Gastroesophageal sphincter (tissue), 4 donors: ENCODE measurements around the gene ERCC1. TPM values are rescaled to one million over a fixed set of nuclear protein-coding genes. Genes with fewer than 3 reads are reported as not detected.

Experiments used
- ATAC-seq: fragments of 150-250 bp; one replicate; pipeline ENCODE4 v1.9.1; 2016; ENCODE audit warnings: mild to moderate bottlenecking, moderate library complexity
- H3K27ac ChIP-seq, 4 donors: fragments of 200-600 bp; sonication (generic) in 3 of 4; 1 replicate in 3 of 4; 2 replicates in 1 of 4; pipeline ENCODE4 v1.5.1; 2016 to 2019
- H3K27me3 ChIP-seq: fragments of 200-600 bp; sonication (generic); one replicate; pipeline ENCODE4 v1.5.1; 2019
- H3K36me3 ChIP-seq, 2 donors: fragments of 200-600 bp; sonication (generic); one replicate each; pipeline ENCODE4 v1.5.1; 2019; ENCODE audit warnings: control low read depth in 1 of 2
- H3K4me1 ChIP-seq, 3 donors: fragments of 200-600 bp; sonication (generic); 1 replicate in 2 of 3; 2 replicates in 1 of 3; pipeline ENCODE4 v1.5.1; 2016 to 2019; ENCODE audit warnings: control low read depth in 2 of 3
- H3K4me3 ChIP-seq, 2 donors: fragments of 200-600 bp; sonication (generic); one replicate each; pipeline ENCODE4 v1.5.1; 2019; ENCODE audit warnings: mild to moderate bottlenecking in 1 of 2, moderate library complexity in 1 of 2
- H3K9me3 ChIP-seq, 3 donors: fragments of 200-600 bp; sonication (generic); one replicate each; pipeline ENCODE4 v1.5.1; 2017 to 2019; ENCODE audit warnings: control low read depth in 2 of 3
- EP300 ChIP-seq: sonication (generic); formaldehyde crosslinking; IDR thresholded peaks from one replicate; pipeline ENCODE4 v1.6.1; 2017; ENCODE audit warnings: antibody characterized with exemption, mild to moderate bottlenecking
- POLR2A ChIP-seq, 2 donors: fragments of 450-650 bp; IDR thresholded peaks; one replicate each; pipeline ENCODE4 v1.6.1; 2017; ENCODE audit warnings: antibody characterized with exemption in 2 of 2, mild to moderate bottlenecking in 2 of 2, moderate library complexity in 1 of 2
- POLR2AphosphoS5 ChIP-seq: sonication (generic); formaldehyde crosslinking; IDR thresholded peaks from one replicate; pipeline ENCODE4 v1.6.1; 2017; ENCODE audit warnings: antibody characterized with exemption
- WGBS, 2 donors: methylation state at CpG; one replicate each; pipeline ENCODE4 v1.1.5; 2018; ENCODE audit warnings: low coverage in 1 of 2; 5-methylcytosine and 5-hydroxymethylcytosine counted together
- total RNA-seq, 4 donors: library from RNA; depleted of rRNA; stranded (reverse); fragments of >200 nt; gene quantifications; one replicate each; pipeline ENCODE4 v1.1.0, GENCODE V29; 2016
- TF ChIP-seq, protein P1 (sequence below), 4 experiments: fragments of 200-600 bp in 2 of 4; fragments of 450-650 bp in 2 of 4; sonication (generic) in 1 of 4; IDR thresholded peaks; one replicate each; pipeline ENCODE4 v1.5.1; 2017 to 2019; ENCODE audit warnings: antibody characterized with exemption in 4 of 4, mild to moderate bottlenecking in 2 of 4, moderate library complexity in 2 of 4

The ERCC1 gene
- total RNA-seq, 4 donors from 2014 or later: 52.7 to 84.6 (median 68.4) TPM

DNA sequence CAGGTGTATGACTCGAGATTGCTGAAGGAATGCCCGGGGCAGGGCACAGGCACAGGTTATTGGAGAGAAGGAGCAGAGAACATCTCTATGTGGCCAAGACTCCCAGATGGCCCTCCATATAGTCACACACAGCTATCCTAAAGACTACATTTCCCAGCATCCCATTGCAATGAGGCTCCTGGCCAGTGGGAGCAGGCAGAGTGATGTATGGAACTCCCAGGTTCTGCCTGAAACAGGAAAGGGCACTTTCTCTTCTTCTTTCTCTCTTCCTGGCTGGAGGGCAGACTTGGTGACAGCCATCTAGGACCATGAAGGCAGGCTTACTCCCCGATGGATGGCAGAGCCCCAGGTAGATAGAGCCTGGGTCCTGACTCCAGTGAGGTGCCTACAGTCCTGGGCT is 32.4 kb downstream of the ERCC1 start:
- Histone ChIP-seq H3K9me3 (no peaks in the 10 kb centered on the region), H3K36me3 (peaks cover 0 to 9% of the 10 kb centered on the region in 2 donors), H3K4me1 (no peaks in the 10 kb centered on the region), H3K4me3 (no peak overlapping the region), H3K27ac (no peak overlapping the region), H3K27me3 (peaks cover 21% of the 10 kb centered on the region)
- 82 to 83% methylated on average over 2 of the region's 3 CpGs for WGBS, 2 donors
- ATAC-seq: no peak
- TF ChIP-seq EP300 (no peak), POLR2AphosphoS5 (no peak), POLR2A (IDR thresholded peaks at IDR 0.05) (no peak)
- TF ChIP-seq, protein P1, sequence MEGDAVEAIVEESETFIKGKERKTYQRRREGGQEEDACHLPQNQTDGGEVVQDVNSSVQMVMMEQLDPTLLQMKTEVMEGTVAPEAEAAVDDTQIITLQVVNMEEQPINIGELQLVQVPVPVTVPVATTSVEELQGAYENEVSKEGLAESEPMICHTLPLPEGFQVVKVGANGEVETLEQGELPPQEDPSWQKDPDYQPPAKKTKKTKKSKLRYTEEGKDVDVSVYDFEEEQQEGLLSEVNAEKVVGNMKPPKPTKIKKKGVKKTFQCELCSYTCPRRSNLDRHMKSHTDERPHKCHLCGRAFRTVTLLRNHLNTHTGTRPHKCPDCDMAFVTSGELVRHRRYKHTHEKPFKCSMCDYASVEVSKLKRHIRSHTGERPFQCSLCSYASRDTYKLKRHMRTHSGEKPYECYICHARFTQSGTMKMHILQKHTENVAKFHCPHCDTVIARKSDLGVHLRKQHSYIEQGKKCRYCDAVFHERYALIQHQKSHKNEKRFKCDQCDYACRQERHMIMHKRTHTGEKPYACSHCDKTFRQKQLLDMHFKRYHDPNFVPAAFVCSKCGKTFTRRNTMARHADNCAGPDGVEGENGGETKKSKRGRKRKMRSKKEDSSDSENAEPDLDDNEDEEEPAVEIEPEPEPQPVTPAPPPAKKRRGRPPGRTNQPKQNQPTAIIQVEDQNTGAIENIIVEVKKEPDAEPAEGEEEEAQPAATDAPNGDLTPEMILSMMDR (IDR thresholded peaks at IDR 0.05): no peak

GRCh38 chr19:45385392-45386221 is 38.1 kb downstream of the ERCC1 start:
- H3K4me1 ChIP-seq: peaks cover 0 to 9% (median 6%) of the 10 kb centered on the region in 3 donors
- peaks cover 45% of the 10 kb centered on the region for H3K27me3 ChIP-seq
- H3K36me3 ChIP-seq: no peaks in the 10 kb centered on the region
- no peak overlapping the region for H3K27ac ChIP-seq
- TF ChIP-seq EP300: no peak
- TF ChIP-seq, protein P1 (IDR thresholded peaks at IDR 0.05): no peak
- TF ChIP-seq POLR2A (IDR thresholded peaks at IDR 0.05): no peak
- no peak for TF ChIP-seq POLR2AphosphoS5
- WGBS, 2 donors: 7% methylated on average over 5 of the region's 75 CpGs; no CpG with 5 or more reads in 1 of the 2 donors
- H3K4me3 ChIP-seq: no peak overlapping the region
- peak; percentile 13 for ATAC-seq
- no peaks in the 10 kb centered on the region for H3K9me3 ChIP-seq

DNA sequence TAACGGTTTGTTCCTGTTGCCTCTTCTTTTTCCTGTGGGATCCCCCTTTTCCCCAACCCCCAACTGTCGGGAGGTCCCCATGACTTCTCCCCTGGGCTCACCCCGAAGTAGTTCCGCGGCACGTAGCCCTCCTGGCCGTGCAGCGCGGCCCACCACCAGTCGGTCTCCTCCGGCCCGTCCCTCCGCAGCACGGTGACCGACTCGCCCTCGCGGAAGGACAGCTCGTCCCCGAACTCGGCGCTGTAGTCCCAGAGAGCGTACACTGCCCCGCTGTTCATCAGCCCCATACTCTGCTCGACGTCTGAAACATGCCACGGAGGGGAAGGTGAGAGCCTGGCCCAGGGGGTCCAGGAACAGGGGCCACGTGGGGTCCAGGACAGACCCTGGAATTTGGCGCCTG is 41.3 kb downstream of the ERCC1 start:
- no peak overlapping the region for H3K27ac ChIP-seq
- no peaks in the 10 kb centered on the region for H3K9me3 ChIP-seq
- H3K4me1 ChIP-seq: peaks cover 0 to 9% (median 6%) of the 10 kb centered on the region in 3 donors
- WGBS, 2 donors: 85 to 100% methylated on average over 6 to 7 of the region's 29 CpGs
- ATAC-seq: no peak
- H3K27me3 ChIP-seq: peaks cover 40% of the 10 kb centered on the region
- no peak overlapping the region for H3K4me3 ChIP-seq
- no peaks in the 10 kb centered on the region for H3K36me3 ChIP-seq
- TF ChIP-seq, protein P1 (IDR thresholded peaks at IDR 0.05): no peak

- ATAC-seq: no peak
These were observed 43.6 kb downstream of the ERCC1 start for GRCh38 chr19:45380107-45380506.

More at GRCh38 chr19:45380107-45380506, 43.6 kb downstream of the ERCC1 start:
- Histone ChIP-seq H3K4me3 (no peak overlapping the region), H3K36me3 (no peaks in the 10 kb centered on the region), H3K9me3 (no peaks in the 10 kb centered on the region), H3K4me1 (peaks cover 0 to 7% (median 0%) of the 10 kb centered on the region in 3 donors), H3K27me3 (peaks cover 17% of the 10 kb centered on the region), H3K27ac (no peak overlapping the region)
- 88% methylated on average over 1 of the region's 1 CpG; no CpG with 5 or more reads in 1 of the 2 donors for WGBS, 2 donors
- TF ChIP-seq POLR2AphosphoS5 (no peak), POLR2A (IDR thresholded peaks at IDR 0.05) (no peak), EP300 (no peak)
- TF ChIP-seq, protein P1 (IDR thresholded peaks at IDR 0.05): no peak
